ENCODE measurements around the gene CNTNAP4.

The CNTNAP4 gene

DNA sequence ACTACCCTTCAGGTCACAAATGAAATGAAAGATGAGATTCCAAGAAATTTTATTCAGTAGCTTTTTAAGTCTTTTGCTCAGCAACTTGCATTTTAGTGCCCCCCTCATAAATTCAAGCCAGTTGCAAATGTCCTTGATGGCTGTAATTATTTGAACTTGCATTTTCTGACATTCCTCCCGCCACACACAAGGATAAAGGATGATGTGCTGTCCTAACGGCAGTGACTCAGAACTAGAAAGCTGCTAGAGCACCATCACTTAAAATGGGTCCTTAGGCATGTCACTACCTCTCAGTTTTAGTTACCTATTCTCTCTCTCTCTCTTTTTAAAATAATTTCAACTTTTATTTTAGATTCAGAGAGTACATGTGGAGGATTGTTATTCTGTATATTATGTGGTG is 306.7 kb downstream of the CNTNAP4 start:
- DNase-seq (ENCODE audit: low read depth), result no peak

DNA sequence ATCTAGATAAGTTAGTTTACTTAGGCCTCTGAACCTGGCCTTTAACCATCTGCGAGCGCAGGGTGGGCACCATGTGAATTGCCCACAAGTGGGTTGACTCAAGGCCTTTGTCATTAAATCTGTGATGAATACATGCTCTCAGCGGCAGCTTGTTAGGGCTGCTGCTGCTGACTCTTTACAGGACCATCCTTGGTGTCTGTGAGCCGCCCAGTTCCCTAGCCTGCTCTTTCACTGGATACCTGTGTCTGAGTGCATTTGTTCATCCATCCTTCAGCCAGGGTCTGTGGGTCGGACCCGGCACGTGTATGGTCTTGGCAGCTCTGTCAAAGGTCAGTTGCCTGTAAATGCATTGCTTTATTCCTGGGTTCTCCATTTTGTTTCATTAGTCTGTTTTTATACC is 321.3 kb downstream of the CNTNAP4 start:
- DNase-seq (ENCODE audit: low read depth), result no peak

DNA sequence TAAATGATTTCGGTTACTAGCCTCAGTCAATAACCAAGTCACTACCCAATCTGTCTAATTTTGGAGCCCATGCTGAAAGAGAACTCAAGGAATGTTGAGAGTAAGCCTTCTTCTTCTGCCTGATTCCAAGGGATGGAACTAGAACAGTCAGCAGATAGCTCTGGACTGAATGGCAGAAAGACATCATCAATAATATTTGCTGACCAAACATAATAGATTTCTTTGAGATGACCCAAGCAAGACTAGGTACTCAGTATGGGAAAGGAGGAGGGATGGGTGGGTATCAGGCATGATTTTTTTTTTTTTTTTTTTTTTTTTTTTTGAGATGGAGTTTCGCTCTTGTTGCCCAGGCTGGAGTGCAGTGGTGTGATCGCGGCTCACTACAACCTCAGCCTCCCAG is 330.1 kb downstream of the CNTNAP4 start:
- no peak for DNase-seq (ENCODE audit: low read depth)

Measured in EH (cell line).